ENCODE measurements around the gene GRAPL.
"Not testable (repeated sequence)": the region's sequence is repeated elsewhere in the genome, so short reads cannot be mapped to it uniquely, and the experiment has no call there.

The GRAPL gene

DNA sequence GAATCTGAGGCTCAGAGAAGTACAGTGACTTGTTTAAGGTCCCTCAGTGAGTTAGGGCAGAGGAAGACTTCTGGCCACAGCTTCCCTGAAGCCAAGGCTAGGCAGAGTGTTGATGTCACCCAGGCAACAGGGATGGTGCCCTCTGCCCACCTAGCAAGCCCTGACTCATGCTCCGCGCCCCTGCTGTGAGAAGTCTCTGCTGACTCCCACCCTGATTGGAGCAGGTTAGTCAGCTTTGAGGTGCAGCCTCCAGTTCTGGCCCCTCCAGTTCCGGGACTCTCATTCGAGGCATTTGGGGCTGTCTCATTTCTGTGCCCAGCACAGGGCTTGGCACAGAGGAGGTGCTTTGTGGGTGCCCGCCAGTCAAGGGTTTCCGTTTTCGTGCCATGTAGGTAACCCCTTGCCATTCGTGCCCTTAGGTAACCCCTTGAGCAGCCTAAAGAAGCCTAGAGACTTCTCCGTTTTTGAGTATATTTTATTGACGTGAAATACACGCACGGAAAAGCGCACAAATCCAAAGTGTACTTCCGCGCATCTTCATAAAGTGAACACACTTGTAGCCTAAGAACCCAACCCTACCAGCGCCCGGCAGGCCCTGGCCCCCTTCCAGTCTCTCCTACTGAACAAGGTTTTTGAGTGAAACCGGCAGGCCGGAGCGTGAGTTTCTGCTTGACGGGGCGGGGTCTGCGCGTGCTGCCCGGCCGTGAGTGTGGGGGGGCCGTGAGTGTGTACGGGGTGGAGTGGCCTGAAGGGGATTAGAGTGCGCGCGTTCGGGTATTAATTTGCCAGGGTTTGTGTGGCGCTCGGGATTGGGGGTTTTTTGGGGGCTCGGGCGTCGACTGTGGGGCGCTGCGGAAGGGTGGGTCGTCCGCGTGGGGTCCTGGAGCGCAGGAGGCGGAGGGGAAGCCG, 16.9 kb upstream of the GRAPL start:
- not testable (repeated sequence) for H4K8ac ChIP-seq (ENCODE audit: low read length); H3K9ac ChIP-seq (ENCODE audit: low read length); H3K4ac ChIP-seq (ENCODE audit: low read depth in 1 of 2, low read length in 2 of 2); H2AK5ac ChIP-seq (ENCODE audit: low read length, severe bottlenecking); H2BK15ac ChIP-seq (ENCODE audit: low read depth, poor library complexity, severe bottlenecking); H3K27ac ChIP-seq (ENCODE audit: low read length, poor library complexity, severe bottlenecking); H3K4me2 ChIP-seq (ENCODE audit: low read length, poor library complexity, severe bottlenecking); DNase-seq; H3K4me3 ChIP-seq (ENCODE audit: insufficient read depth in 1 of 2, low read depth in 1 of 2, low read length in 2 of 2); H3K4me1 ChIP-seq (ENCODE audit: control insufficient read depth, insufficient read depth, low read depth, low read length); H2BK5ac ChIP-seq (ENCODE audit: low read depth, low read length, poor library complexity, severe bottlenecking); H4K91ac ChIP-seq (ENCODE audit: low read length); H3K18ac ChIP-seq (ENCODE audit: low read depth in 1 of 2, low read length in 2 of 2); H3K9me3 ChIP-seq (ENCODE audit: control insufficient read depth, low read length); H2AFZ ChIP-seq (ENCODE audit: low read depth, low read length); H2BK120ac ChIP-seq (ENCODE audit: low read depth, low read length); H3K27me3 ChIP-seq (ENCODE audit: control insufficient read depth in 1 of 2, insufficient read depth in 1 of 2, low read length in 2 of 2); H3K14ac ChIP-seq (ENCODE audit: low read length in 2 of 2); H2BK12ac ChIP-seq (ENCODE audit: low read length in 2 of 2); H3K79me1 ChIP-seq (replicated peaks; ENCODE audit: low read length, poor library complexity, severe bottlenecking); H3K36me3 ChIP-seq (ENCODE audit: control insufficient read depth in 1 of 2, insufficient read depth in 2 of 2, low read depth in 1 of 2, low read length in 2 of 2); H3K23ac ChIP-seq (ENCODE audit: low read length in 2 of 2)
- WGBS = no CpG with 5 or more reads among the region's 45 CpGs

- not testable (repeated sequence) for H2AFZ ChIP-seq (ENCODE audit: low read depth, low read length); H2AK5ac ChIP-seq (ENCODE audit: low read length, severe bottlenecking); H3K4ac ChIP-seq (ENCODE audit: low read depth in 1 of 2, low read length in 2 of 2); H3K4me1 ChIP-seq (ENCODE audit: control insufficient read depth, insufficient read depth, low read depth, low read length); H3K23ac ChIP-seq (ENCODE audit: low read length in 2 of 2); H3K27me3 ChIP-seq (ENCODE audit: control insufficient read depth in 1 of 2, insufficient read depth in 1 of 2, low read length in 2 of 2); H4K91ac ChIP-seq (ENCODE audit: low read length); H3K27ac ChIP-seq (ENCODE audit: low read length, poor library complexity, severe bottlenecking); H3K79me1 ChIP-seq (replicated peaks; ENCODE audit: low read length, poor library complexity, severe bottlenecking); H3K36me3 ChIP-seq (ENCODE audit: control insufficient read depth in 1 of 2, insufficient read depth in 2 of 2, low read depth in 1 of 2, low read length in 2 of 2); H2BK15ac ChIP-seq (ENCODE audit: low read depth, poor library complexity, severe bottlenecking); H2BK5ac ChIP-seq (ENCODE audit: low read depth, low read length, poor library complexity, severe bottlenecking); H3K9me3 ChIP-seq (ENCODE audit: control insufficient read depth, low read length); H2BK120ac ChIP-seq (ENCODE audit: low read depth, low read length); H4K8ac ChIP-seq (ENCODE audit: low read length); H3K14ac ChIP-seq (ENCODE audit: low read length in 2 of 2); H3K18ac ChIP-seq (ENCODE audit: low read depth in 1 of 2, low read length in 2 of 2); H2BK12ac ChIP-seq (ENCODE audit: low read length in 2 of 2)
- Histone ChIP-seq H3K9ac (ENCODE audit: low read length) (peak overlapping the region; percentile 77), H3K4me2 (ENCODE audit: low read length, poor library complexity, severe bottlenecking) (peak overlapping the region; percentile 56), H3K4me3 (ENCODE audit: insufficient read depth in 1 of 2, low read depth in 1 of 2, low read length in 2 of 2) (peak overlapping the region in 1 of 2 experiments; percentile 67)
- WGBS = 0% methylated on average over 5 of the region's 39 CpGs
- peak; percentile 44 for DNase-seq
Measured at GRCh38 chr17:19111111-19111711, 16.2 kb upstream of the GRAPL start.

DNA sequence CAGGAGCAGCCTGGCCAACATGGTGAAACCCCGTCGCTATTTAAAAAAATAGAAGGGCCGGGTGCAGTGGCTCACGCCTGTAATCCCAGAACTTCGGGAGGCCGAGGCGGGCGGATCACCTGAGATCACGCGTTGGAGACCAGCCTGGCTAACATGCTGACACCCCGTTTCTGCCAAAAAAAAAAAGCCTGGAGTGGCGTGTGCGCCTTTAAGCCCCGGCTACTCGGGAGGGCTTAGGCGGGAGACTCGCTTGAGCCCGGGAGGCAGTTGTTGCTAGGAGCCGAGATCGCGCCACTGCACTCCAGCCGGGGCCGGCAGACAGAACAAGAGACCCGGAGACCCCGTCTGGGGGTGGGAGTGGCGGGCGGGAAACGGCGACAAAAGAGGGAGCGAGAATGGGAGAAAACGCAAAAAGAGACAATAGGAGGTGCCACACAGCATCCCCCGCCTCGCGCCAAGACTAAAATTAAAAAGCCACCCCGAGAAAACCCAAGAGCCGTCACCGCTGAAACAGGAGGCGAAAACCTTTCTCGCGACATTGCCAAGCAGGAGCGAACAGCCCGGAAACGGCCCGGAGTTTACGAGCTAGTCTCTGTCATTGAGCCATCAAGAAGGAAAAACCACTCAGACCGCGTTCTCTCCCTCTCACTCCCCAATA, 15.5 kb upstream of the GRAPL start:
- peak; percentile 99 for DNase-seq
- not testable (repeated sequence) for H3K18ac ChIP-seq (ENCODE audit: low read depth in 1 of 2, low read length in 2 of 2); H3K79me1 ChIP-seq (replicated peaks; ENCODE audit: low read length, poor library complexity, severe bottlenecking)

GRCh38 chr17:19112459-19112826, 14.9 kb upstream of the GRAPL start:
- H2BK15ac ChIP-seq (ENCODE audit: low read depth, poor library complexity, severe bottlenecking); H3K4me2 ChIP-seq (ENCODE audit: low read length, poor library complexity, severe bottlenecking); H3K4me1 ChIP-seq (ENCODE audit: control insufficient read depth, insufficient read depth, low read depth, low read length); H2BK12ac ChIP-seq (ENCODE audit: low read length in 2 of 2); H3K23ac ChIP-seq (ENCODE audit: low read length in 2 of 2); H3K79me1 ChIP-seq (replicated peaks; ENCODE audit: low read length, poor library complexity, severe bottlenecking); H3K27me3 ChIP-seq (ENCODE audit: control insufficient read depth in 1 of 2, insufficient read depth in 1 of 2, low read length in 2 of 2); H3K27ac ChIP-seq (ENCODE audit: low read length, poor library complexity, severe bottlenecking); H4K91ac ChIP-seq (ENCODE audit: low read length); H3K14ac ChIP-seq (ENCODE audit: low read length in 2 of 2); H4K8ac ChIP-seq (ENCODE audit: low read length); H2AFZ ChIP-seq (ENCODE audit: low read depth, low read length); H3K9me3 ChIP-seq (ENCODE audit: control insufficient read depth, low read length); H2BK5ac ChIP-seq (ENCODE audit: low read depth, low read length, poor library complexity, severe bottlenecking); H3K4ac ChIP-seq (ENCODE audit: low read depth in 1 of 2, low read length in 2 of 2); H2AK5ac ChIP-seq (ENCODE audit: low read length, severe bottlenecking); H3K18ac ChIP-seq (ENCODE audit: low read depth in 1 of 2, low read length in 2 of 2); H2BK120ac ChIP-seq (ENCODE audit: low read depth, low read length); H3K36me3 ChIP-seq (ENCODE audit: control insufficient read depth in 1 of 2, insufficient read depth in 2 of 2, low read depth in 1 of 2, low read length in 2 of 2); H3K9ac ChIP-seq (ENCODE audit: low read length); H3K4me3 ChIP-seq (ENCODE audit: insufficient read depth in 1 of 2, low read depth in 1 of 2, low read length in 2 of 2): not testable (repeated sequence)
- DNase-seq = peak; percentile 16
- no CpG with 5 or more reads among the region's 18 CpGs for WGBS

More for the DNA sequence above, 15.5 kb upstream of the GRAPL start:
- H2AFZ ChIP-seq (ENCODE audit: low read depth, low read length); H3K4ac ChIP-seq (ENCODE audit: low read depth in 1 of 2, low read length in 2 of 2); H2BK12ac ChIP-seq (ENCODE audit: low read length in 2 of 2); H2AK5ac ChIP-seq (ENCODE audit: low read length, severe bottlenecking); H3K23ac ChIP-seq (ENCODE audit: low read length in 2 of 2); H3K14ac ChIP-seq (ENCODE audit: low read length in 2 of 2); H3K9ac ChIP-seq (ENCODE audit: low read length); H3K36me3 ChIP-seq (ENCODE audit: control insufficient read depth in 1 of 2, insufficient read depth in 2 of 2, low read depth in 1 of 2, low read length in 2 of 2); H2BK120ac ChIP-seq (ENCODE audit: low read depth, low read length); H2BK15ac ChIP-seq (ENCODE audit: low read depth, poor library complexity, severe bottlenecking); H3K4me1 ChIP-seq (ENCODE audit: control insufficient read depth, insufficient read depth, low read depth, low read length); H3K27me3 ChIP-seq (ENCODE audit: control insufficient read depth in 1 of 2, insufficient read depth in 1 of 2, low read length in 2 of 2); H4K8ac ChIP-seq (ENCODE audit: low read length); H2BK5ac ChIP-seq (ENCODE audit: low read depth, low read length, poor library complexity, severe bottlenecking); H3K9me3 ChIP-seq (ENCODE audit: control insufficient read depth, low read length); H4K91ac ChIP-seq (ENCODE audit: low read length): not testable (repeated sequence)
- WGBS = 0% methylated on average over 11 of the region's 47 CpGs
- peak overlapping the region; percentile 61 for H3K27ac ChIP-seq (ENCODE audit: low read length, poor library complexity, severe bottlenecking)
- H3K4me2 ChIP-seq (ENCODE audit: low read length, poor library complexity, severe bottlenecking) = peak overlapping the region; percentile 65
- H3K4me3 ChIP-seq (ENCODE audit: insufficient read depth in 1 of 2, low read depth in 1 of 2, low read length in 2 of 2) = peak overlapping the region in 1 of 2 experiments; percentile 44

Measured in mesenchymal stem cell (in vitro differentiated cells and primary cell).